SK-N-SH (cell line): ENCODE results near the gene FAM76A. TPM values are rescaled to one million over a fixed set of nuclear protein-coding genes. Genes with fewer than 3 reads are reported as not detected.

Experiments
- CTCF ChIA-PET: fragments of 300-600, 350-600 bp; formaldehyde crosslinking; extraction: SDS; loops from one replicate; lab custom pipeline; 2021; lab: Yijun Ruan, JAX
- POLR2A ChIA-PET: fragments of 350-600 bp; sonication (Branson Sonifier 250); formaldehyde crosslinking; extraction: SDS; loops from one replicate; lab custom pipeline; 2020; ENCODE audit warnings: antibody characterized with exemption, inconsistent platforms; lab: Yijun Ruan, JAX
- DNase-seq: peaks from one replicate; pipeline ENCODE4 v3.0.0; 2012
- H2AFZ ChIP-seq: fragments of 200-600 bp; sonication (generic); 2 replicates; pipeline ENCODE4 v1.8.1; 2016; ENCODE audit warnings: antibody characterized with exemption, mild to moderate bottlenecking, low read depth
- H3F3A ChIP-seq: fragments of 200-600 bp; sonication (generic); replicated peaks from 2 replicates; pipeline ENCODE3; 2016; ENCODE audit warnings: antibody characterized with exemption, mild to moderate bottlenecking; ENCODE audit not compliant: insufficient read depth
- H3K27ac ChIP-seq, 2 experiments: fragments of 200-500 bp in 1 of 2; fragments of 200-600 bp in 1 of 2; sonication (Bioruptor generic) in 1 of 2; sonication (generic), shearing (Covaris generic) in 1 of 2; 2 replicates each; pipeline versions ENCODE4 v1.5.1 to v1.6.1; 2014 to 2016; ENCODE audit warnings: low read depth in 2 of 2, inconsistent platforms in 1 of 2, low read length in 1 of 2, mild to moderate bottlenecking in 1 of 2, mixed read lengths in 1 of 2
- H3K27me3 ChIP-seq: fragments of 200-600 bp; sonication (generic), shearing (Covaris generic); 2 replicates; pipeline ENCODE4 v1.6.1; 2016; ENCODE audit warnings: mixed run types; ENCODE audit not compliant: insufficient read depth
- H3K36me3 ChIP-seq, 2 experiments: fragments of 200-500 bp in 1 of 2; fragments of 200-600 bp in 1 of 2; sonication (Bioruptor generic) in 1 of 2; sonication (generic) in 1 of 2; replicated peaks in 1 of 2; 2 replicates each; pipeline versions ENCODE3 to v1.5.1; 2014 to 2016; ENCODE audit warnings: low read length in 1 of 2, mild to moderate bottlenecking in 1 of 2; ENCODE audit not compliant: insufficient read depth in 2 of 2, control insufficient read depth in 1 of 2
- H3K4me1 ChIP-seq, 2 experiments: fragments of 200-500 bp in 1 of 2; fragments of 200-600 bp in 1 of 2; sonication (Bioruptor generic) in 1 of 2; sonication (generic), shearing (Covaris generic) in 1 of 2; 2 replicates each; pipeline versions ENCODE4 v1.5.1 to v1.6.1; 2014 to 2016; ENCODE audit warnings: low read depth in 1 of 2, low read length in 1 of 2, mixed run types in 1 of 2; ENCODE audit not compliant: insufficient read depth in 2 of 2, control insufficient read depth in 1 of 2
- H3K4me2 ChIP-seq: fragments of 200-600 bp; sonication (generic), shearing (Covaris generic); 2 replicates; pipeline ENCODE4 v1.6.1; 2017; ENCODE audit warnings: mixed run types
- H3K4me3 ChIP-seq, 2 experiments: fragments of 200-500 bp in 1 of 2; fragments of 200-600 bp in 1 of 2; sonication (Bioruptor generic) in 1 of 2; sonication (generic), shearing (Covaris generic) in 1 of 2; 2 replicates each; pipeline versions ENCODE4 v1.5.1 to v1.8.1; 2014 to 2016; ENCODE audit warnings: low read depth in 2 of 2, inconsistent platforms in 1 of 2, low read length in 1 of 2, mild to moderate bottlenecking in 1 of 2, mixed read lengths in 1 of 2, moderate library complexity in 1 of 2
- H3K79me2 ChIP-seq: fragments of 200-600 bp; sonication (generic); 2 replicates; pipeline ENCODE4 v1.8.1; 2017; ENCODE audit warnings: mild to moderate bottlenecking; ENCODE audit not compliant: insufficient read depth
- H3K9ac ChIP-seq: fragments of 200-600 bp; sonication (generic); 2 replicates; pipeline ENCODE4 v1.6.1; 2017; ENCODE audit warnings: mixed run types
- H3K9me2 ChIP-seq: fragments of 200-600 bp; sonication (generic); 2 replicates; pipeline ENCODE4 v1.6.1; 2017; ENCODE audit warnings: mixed run types
- H3K9me3 ChIP-seq: fragments of 200-600 bp; sonication (generic); 2 replicates; pipeline ENCODE4 v1.6.1; 2017; ENCODE audit warnings: mixed run types, mild to moderate bottlenecking, moderate library complexity
- H4K20me1 ChIP-seq: fragments of 200-600 bp; sonication (generic); 2 replicates; pipeline ENCODE4 v1.6.1; 2017; ENCODE audit warnings: mild to moderate bottlenecking, mixed run types; ENCODE audit not compliant: insufficient read depth
- CTCF ChIP-seq: fragments of 200-600 bp; sonication (generic); IDR thresholded peaks from 2 replicates; pipeline ENCODE4 v1.6.1; 2017; ENCODE audit warnings: antibody characterized with exemption, mild to moderate bottlenecking, moderate library complexity
- EZH2phosphoT487 ChIP-seq: fragments of 200-600 bp; sonication (generic); IDR thresholded peaks from 2 replicates; pipeline ENCODE4 v1.6.1; 2017; ENCODE audit warnings: low read depth, mixed run types, mild to moderate bottlenecking, antibody characterized with exemption, moderate library complexity, borderline replicate concordance
- FOXJ3 ChIP-seq: sonication (generic); formaldehyde crosslinking; IDR thresholded peaks from 2 replicates; pipeline ENCODE4 v1.5.1; 2020; ENCODE audit warnings: mild to moderate bottlenecking, missing genetic modification reagents
- FOXM1 ChIP-seq: IDR thresholded peaks from 2 replicates; pipeline ENCODE4 v1.4.0; 2012; ENCODE audit warnings: low read depth, mild to moderate bottlenecking
- GABPA ChIP-seq: IDR thresholded peaks from 2 replicates; pipeline ENCODE4 v1.4.0; 2012; ENCODE audit warnings: low read depth, mild to moderate bottlenecking
- IRF3 ChIP-seq: fragments of 150-350 bp; IDR thresholded peaks from 2 replicates; pipeline ENCODE4 v1.6.1; 2016; ENCODE audit warnings: mild to moderate bottlenecking, low read depth, low read length
- JUND ChIP-seq: IDR thresholded peaks from 2 replicates; pipeline ENCODE4 v1.4.0; 2012
- MEF2A ChIP-seq: IDR thresholded peaks from 2 replicates; pipeline ENCODE4 v1.4.0; 2012; ENCODE audit warnings: low read depth, borderline replicate concordance
- NFIC ChIP-seq: IDR thresholded peaks from 2 replicates; pipeline ENCODE4 v1.4.0; 2012; ENCODE audit warnings: borderline replicate concordance
- NRF1 ChIP-seq: IDR thresholded peaks from 2 replicates; pipeline ENCODE4 v1.6.1; 2012; ENCODE audit warnings: low read depth, mild to moderate bottlenecking, low read length
- PBX3 ChIP-seq: IDR thresholded peaks from 2 replicates; pipeline ENCODE4; 2012
- POLR2AphosphoS5 ChIP-seq: IDR thresholded peaks from 2 replicates; pipeline ENCODE4 v1.6.1; 2012; ENCODE audit warnings: low read depth, low read length
- REST ChIP-seq: IDR thresholded peaks from 2 replicates; pipeline ENCODE4 v1.6.1; 2012; ENCODE audit warnings: mild to moderate bottlenecking, low read depth, low read length, moderate library complexity
- SIN3A ChIP-seq: IDR thresholded peaks from 2 replicates; pipeline ENCODE4 v1.6.1; 2012; ENCODE audit warnings: low read depth, mild to moderate bottlenecking, low read length, moderate library complexity, borderline replicate concordance
- SMC3 ChIP-seq: IDR thresholded peaks from 2 replicates; pipeline ENCODE4 v1.6.1; 2012; ENCODE audit warnings: low read depth, low read length, improper control_type of control experiment
- TCF12 ChIP-seq: IDR thresholded peaks from 2 replicates; pipeline ENCODE4 v1.4.0; 2012
- USF1 ChIP-seq: IDR thresholded peaks from 2 replicates; pipeline ENCODE4 v1.4.0; 2012; ENCODE audit warnings: low read depth, borderline replicate concordance
- USF2 ChIP-seq: fragments of 150-350 bp; IDR thresholded peaks from 2 replicates; pipeline ENCODE4 v1.6.1; 2017; ENCODE audit warnings: antibody characterized with exemption, low read length, low read depth, borderline replicate concordance
- YY1 ChIP-seq: IDR thresholded peaks from 2 replicates; pipeline ENCODE4 v1.4.0; 2012; ENCODE audit warnings: low read depth, mild to moderate bottlenecking
- WGBS: methylation state at CpG from one replicate; pipeline ENCODE4 v1.1.6; 2017; ENCODE audit warnings: low lambda C conversion rate; 5-methylcytosine and 5-hydroxymethylcytosine counted together
- polyA plus RNA-seq, 3 experiments: library from polyadenylated mRNA; depleted of rRNA; stranded (reverse); fragments of >200 nt; gene quantifications; 2 replicates each; pipeline ENCODE4 v1.2.3, GENCODE V29; 2012

The FAM76A gene
- polyA plus RNA-seq, 1 of the 3 experiments (the other 2 are of a cell fraction), result 2.9 TPM

- Histone ChIP-seq H3K27me3 (no peaks in the 10 kb centered on the region), H3K79me2 (peaks cover 3% of the 10 kb centered on the region; the same call in 1 of the 2 replicates), H3K9me2 (no peaks in the 10 kb centered on the region), H4K20me1 (no peaks in the 10 kb centered on the region), H3K36me3 (peaks cover 24 to 49% of the 10 kb centered on the region in 2 experiments), H2AFZ (no peak overlapping the region), H3K4me2 (no peak overlapping the region), H3K9ac (no peak overlapping the region), H3K4me3 (no peak overlapping the region), H3F3A (no peaks in the 10 kb centered on the region), H3K4me1 (no peaks in the 10 kb centered on the region), H3K27ac (no peak overlapping the region), H3K9me3 (no peaks in the 10 kb centered on the region)
- no peak for DNase-seq
- ChIA-PET POLR2A (no interaction called here), CTCF (no interaction called here)
- no peak for TF ChIP-seq GABPA
- TF ChIP-seq USF2, result no peak
- no peak for TF ChIP-seq FOXM1
- TF ChIP-seq CTCF, result no peak
- TF ChIP-seq PBX3, result no peak
- no peak for TF ChIP-seq NRF1
- TF ChIP-seq SMC3, result no peak
- no peak for TF ChIP-seq REST
- no peak for TF ChIP-seq TCF12
- TF ChIP-seq USF1, result no peak
- no peak for TF ChIP-seq MEF2A
- no peak for TF ChIP-seq SIN3A
- no peak for TF ChIP-seq JUND
- no peak for TF ChIP-seq FOXJ3 (CRISPR knock-in tag)
- no peak for TF ChIP-seq IRF3
- TF ChIP-seq NFIC, result no peak
- no peak for TF ChIP-seq YY1
- no peak for TF ChIP-seq EZH2phosphoT487
- no peak for TF ChIP-seq POLR2AphosphoS5
- 88% methylated on average over 1 of the region's 1 CpG for WGBS
Observed at GRCh38 chr1:27795601-27796000, 69.8 kb downstream of the FAM76A start.
